Upper lobe of left lung (tissue), 6 donors: ENCODE results near the gene GFAP. TPM values are rescaled to one million over a fixed set of nuclear protein-coding genes. Genes with fewer than 3 reads are reported as not detected.

ENCODE experiments used
- ATAC-seq, 2 donors: fragments of 200-7000 bp; cut with Tn5 transposase; one replicate each; pipeline ENCODE4 v1.9.1; 2022; ENCODE audit warnings: mild to moderate bottlenecking in 2 of 2, moderate library complexity in 2 of 2; ENCODE audit not compliant: low FRiP score in 2 of 2
- DNase-seq, 2 donors: peaks; one replicate each; pipeline ENCODE4 v3.0.0-alpha.2; 2019 to 2020
- H3K27ac ChIP-seq, 4 donors: fragments of 200-600 bp; sonication (generic); one replicate each; pipeline ENCODE4 v1.5.1; 2016 to 2019
- H3K27me3 ChIP-seq, 4 donors: fragments of 200-600 bp; sonication (generic); one replicate each; pipeline ENCODE4 v1.5.1; 2017 to 2019
- H3K36me3 ChIP-seq, 4 donors: fragments of 200-600 bp; sonication (generic); one replicate each; pipeline ENCODE4 v1.5.1; 2016 to 2019
- H3K4me1 ChIP-seq, 4 donors: fragments of 200-600 bp; sonication (generic); one replicate each; pipeline ENCODE4 v1.5.1; 2018 to 2019
- H3K4me3 ChIP-seq, 4 donors: fragments of 200-600 bp; sonication (generic); one replicate each; pipeline ENCODE4 v1.5.1; 2017 to 2019; ENCODE audit warnings: mild to moderate bottlenecking in 2 of 4, moderate library complexity in 1 of 4
- H3K9me3 ChIP-seq, 4 donors: fragments of 200-600 bp; sonication (generic); one replicate each; pipeline ENCODE4 v1.5.1; 2018 to 2019
- CTCF ChIP-seq, 6 experiments: fragments of 450-650 bp in 4 of 6; fragments of 200-600 bp in 2 of 6; sonication (generic) in 2 of 6; IDR thresholded peaks; one replicate each; pipeline ENCODE4 v1.5.1; 2016 to 2019; ENCODE audit warnings: antibody characterized with exemption in 6 of 6
- EP300 ChIP-seq, 4 donors: sonication (generic); formaldehyde crosslinking; IDR thresholded peaks; one replicate each; pipeline ENCODE4 v1.5.1; 2017; ENCODE audit warnings: antibody characterized with exemption in 4 of 4, control low read depth in 2 of 4
- POLR2A ChIP-seq, 4 donors: fragments of 450-650 bp; IDR thresholded peaks; one replicate each; pipeline ENCODE4 v1.5.1; 2016 to 2017; ENCODE audit warnings: antibody characterized with exemption in 4 of 4, mild to moderate bottlenecking in 2 of 4
- POLR2AphosphoS5 ChIP-seq, 2 donors: sonication (generic); formaldehyde crosslinking; IDR thresholded peaks; one replicate each; pipeline ENCODE4 v1.5.1; 2017; ENCODE audit warnings: antibody characterized with exemption in 2 of 2
- WGBS, 2 donors: methylation state at CpG; one replicate each; pipeline ENCODE4 v1.1.5; 2017 to 2018; 5-methylcytosine and 5-hydroxymethylcytosine counted together
- total RNA-seq, 6 donors: library from RNA; depleted of rRNA in 4 of 6; stranded (reverse); fragments of >200 nt in 4 of 6; gene quantifications; one replicate each; pipeline versions ENCODE4 v1.1.0 to v1.2.1, GENCODE V29; 2016 to 2021
- donor health status: DM: no; HTN: no; CAD: no; lungs with moderate emphysema.
- donor health status: DM: no; HTN: yes; CAD: no; lungs with severe emphysema.

Gene GFAP
- total RNA-seq, 6 donors from 2014 or later = not detected

GRCh38 chr17:44915862-44916780 lies 821 bp upstream of the GFAP start:
- ATAC-seq (no peak), DNase-seq (no peak)
- Histone ChIP-seq H3K4me3 (no peak overlapping the region), H3K4me1 (peaks cover 5 to 24% (median 15%) of the 10 kb centered on the region in 4 donors), H3K36me3 (no peaks in the 10 kb centered on the region), H3K27me3 (peaks cover 0 to 7% (median 3%) of the 10 kb centered on the region in 4 donors), H3K27ac (no peak overlapping the region), H3K9me3 (no peaks in the 10 kb centered on the region)
- 76% methylated on average over 10 to 11 of the region's 11 CpGs for WGBS, 2 donors
- TF ChIP-seq CTCF (IDR thresholded peaks at IDR 0.05) = no peak

GRCh38 chr17:44914698-44915271 lies 515 bp downstream of the GFAP start:
- DNase-seq (no peak), ATAC-seq (no peak)
- TF ChIP-seq POLR2A (IDR thresholded peaks at IDR 0.05) (no peak), EP300 (IDR thresholded peaks at IDR 0.05) (no peak), POLR2AphosphoS5 (IDR thresholded peaks at IDR 0.05) (no peak), CTCF (IDR thresholded peaks at IDR 0.05) (no peak)
- peaks cover 8 to 27% (median 17%) of the 10 kb centered on the region in 4 donors for H3K4me1 ChIP-seq
- H3K27ac ChIP-seq = no peak overlapping the region
- no peaks in the 10 kb centered on the region for H3K9me3 ChIP-seq
- H3K4me3 ChIP-seq = no peak overlapping the region
- peaks cover 0 to 7% (median 3%) of the 10 kb centered on the region in 4 donors for H3K27me3 ChIP-seq
- H3K36me3 ChIP-seq = no peaks in the 10 kb centered on the region
- WGBS, 2 donors = 87 to 90% methylated on average over 2 to 19 of the region's 19 CpGs

- H3K27me3 ChIP-seq = peaks cover 0 to 7% (median 3%) of the 10 kb centered on the region in 4 donors
- no peaks in the 10 kb centered on the region for H3K36me3 ChIP-seq
- H3K9me3 ChIP-seq = no peaks in the 10 kb centered on the region
- H3K27ac ChIP-seq = no peak overlapping the region
- DNase-seq (no peak), ATAC-seq (no peak)
- H3K4me3 ChIP-seq = no peak overlapping the region
- peaks cover 8 to 27% (median 17%) of the 10 kb centered on the region in 4 donors for H3K4me1 ChIP-seq
- WGBS, 2 donors = 86 to 91% methylated on average over 4 of the region's 4 CpGs
- TF ChIP-seq CTCF (IDR thresholded peaks at IDR 0.05) = no peak
- TF ChIP-seq POLR2A (IDR thresholded peaks at IDR 0.05) = no peak
- no peak for TF ChIP-seq POLR2AphosphoS5 (IDR thresholded peaks at IDR 0.05)
- TF ChIP-seq EP300 (IDR thresholded peaks at IDR 0.05) = no peak
Measured at GRCh38 chr17:44914148-44914547, 1.2 kb downstream of the GFAP start.

GRCh38 chr17:44913676-44914075 lies 1.6 kb downstream of the GFAP start:
- Histone ChIP-seq H3K36me3 (no peaks in the 10 kb centered on the region), H3K27me3 (peaks cover 0 to 7% (median 3%) of the 10 kb centered on the region in 4 donors), H3K4me3 (no peak overlapping the region), H3K9me3 (no peaks in the 10 kb centered on the region), H3K27ac (no peak overlapping the region), H3K4me1 (peaks cover 8 to 27% (median 17%) of the 10 kb centered on the region in 4 donors)
- DNase-seq (no peak), ATAC-seq (no peak)
- no peak for TF ChIP-seq POLR2A (IDR thresholded peaks at IDR 0.05)
- no peak for TF ChIP-seq CTCF (IDR thresholded peaks at IDR 0.05)
- TF ChIP-seq EP300 (IDR thresholded peaks at IDR 0.05) = no peak
- no peak for TF ChIP-seq POLR2AphosphoS5 (IDR thresholded peaks at IDR 0.05)
- 41 to 42% methylated on average over 5 to 6 of the region's 6 CpGs for WGBS, 2 donors
